ENCODE results near the gene FER1L5. TPM values are rescaled to one million over a fixed set of nuclear protein-coding genes. Genes with fewer than 3 reads are reported as not detected.

FER1L5 gene
- total RNA-seq, 1 experiment from 2014 or later, result 0.91 TPM

- RAD21 ChIA-PET (ENCODE audit: low non-redundant PET in 1 of 2, low total read pairs in 2 of 2, uncharacterized antibody in 2 of 2, unreplicated experiment in 2 of 2), result no interaction called here
These were observed 111.8 kb downstream of the FER1L5 start for GRCh38 chr2:96754317-96754716.

More at GRCh38 chr2:96754317-96754716, 111.8 kb downstream of the FER1L5 start:
- no peaks in the 10 kb centered on the region for H3K9me2 ChIP-seq (ENCODE audit: insufficient read depth)
- H3K4me1 ChIP-seq (ENCODE audit: control insufficient read depth in 1 of 2, insufficient read depth in 2 of 2, low read length in 2 of 2), result peaks cover 4 to 15% of the 10 kb centered on the region in 2 experiments; a peak in 3 of 4 replicates
- BruUV-seq (replicated peaks), result no TSS peak
- no peaks in the 10 kb centered on the region for H4K20me1 ChIP-seq (ENCODE audit: insufficient read depth)
- ATAC-seq, result no peak
- H3K9ac ChIP-seq (ENCODE audit: low read length), result no peak overlapping the region
- ChIA-PET POLR2A (no interaction called here), CTCF (no interaction called here)
- H3K9me3 ChIP-seq (ENCODE audit: control insufficient read depth in 1 of 2, insufficient read depth in 1 of 2, low read depth in 1 of 2, low read length in 2 of 2), result no peaks in the 10 kb centered on the region
- H3K4me3 ChIP-seq (replicated peaks in 1 of 2; ENCODE audit: low read depth in 1 of 2, low read length in 2 of 2), result no peak overlapping the region
- no peak for TF ChIP-seq CBX3 (IDR thresholded peaks at IDR 0.05; ENCODE audit: low read depth)
- TF ChIP-seq CEBPB (IDR thresholded peaks at IDR 0.05; ENCODE audit: low read depth), result no peak
- no peak for TF ChIP-seq TCF7L2 (IDR thresholded peaks at IDR 0.05; ENCODE audit: borderline replicate concordance, extremely low read depth, insufficient read depth, insufficient read length)
- TF ChIP-seq, protein P1, sequence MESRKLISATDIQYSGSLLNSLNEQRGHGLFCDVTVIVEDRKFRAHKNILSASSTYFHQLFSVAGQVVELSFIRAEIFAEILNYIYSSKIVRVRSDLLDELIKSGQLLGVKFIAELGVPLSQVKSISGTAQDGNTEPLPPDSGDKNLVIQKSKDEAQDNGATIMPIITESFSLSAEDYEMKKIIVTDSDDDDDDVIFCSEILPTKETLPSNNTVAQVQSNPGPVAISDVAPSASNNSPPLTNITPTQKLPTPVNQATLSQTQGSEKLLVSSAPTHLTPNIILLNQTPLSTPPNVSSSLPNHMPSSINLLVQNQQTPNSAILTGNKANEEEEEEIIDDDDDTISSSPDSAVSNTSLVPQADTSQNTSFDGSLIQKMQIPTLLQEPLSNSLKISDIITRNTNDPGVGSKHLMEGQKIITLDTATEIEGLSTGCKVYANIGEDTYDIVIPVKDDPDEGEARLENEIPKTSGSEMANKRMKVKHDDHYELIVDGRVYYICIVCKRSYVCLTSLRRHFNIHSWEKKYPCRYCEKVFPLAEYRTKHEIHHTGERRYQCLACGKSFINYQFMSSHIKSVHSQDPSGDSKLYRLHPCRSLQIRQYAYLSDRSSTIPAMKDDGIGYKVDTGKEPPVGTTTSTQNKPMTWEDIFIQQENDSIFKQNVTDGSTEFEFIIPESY (IDR thresholded peaks at IDR 0.05; ENCODE audit: extremely low read depth, insufficient replicate concordance, low read length), result no peak
- TF ChIP-seq SP1 (IDR thresholded peaks at IDR 0.05; ENCODE audit: low read depth), result no peak
- no peak for TF ChIP-seq EZH2phosphoT487 (IDR thresholded peaks at IDR 0.05; ENCODE audit: borderline replicate concordance)
- no peak for TF ChIP-seq SRF (IDR thresholded peaks at IDR 0.05; ENCODE audit: low read depth)
- TF ChIP-seq MAX (IDR thresholded peaks at IDR 0.05), result no peak
- H2AFZ ChIP-seq (ENCODE audit: low read depth, low read length, poor library complexity, severe bottlenecking), result no peak overlapping the region
- H3K27me3 ChIP-seq (ENCODE audit: insufficient read depth, low read length), result no peaks in the 10 kb centered on the region
- H3K79me2 ChIP-seq (ENCODE audit: insufficient read depth, low read length), result no peaks in the 10 kb centered on the region
- H3K27ac ChIP-seq (ENCODE audit: low read depth, low read length), result no peak overlapping the region
- no peaks in the 10 kb centered on the region for H3K36me3 ChIP-seq (ENCODE audit: control insufficient read depth in 1 of 2, insufficient read depth in 2 of 2, low read length in 2 of 2)
- intact Hi-C loops (cut with micrococcal nuclease), result no loop called here
- DNase-seq (ENCODE audit: low read depth, low spot score), result no peak
- no peak overlapping the region for H3K4me2 ChIP-seq (ENCODE audit: low read length)

Other genes with a start within 250 kb of the FER1L5 start
- gene NEURL3, start 137.4 kb upstream of the FER1L5 start, total RNA-seq (2021; ENCODE audit: unreplicated experiment), result not detected
- gene ARID5A, start 106.0 kb upstream of the FER1L5 start, total RNA-seq (2021; ENCODE audit: unreplicated experiment), result 8.2 TPM
- gene KANSL3, start 4.5 kb upstream of the FER1L5 start, total RNA-seq (2021; ENCODE audit: unreplicated experiment), result 35.8 TPM
- gene LMAN2L, start 97.3 kb downstream of the FER1L5 start, total RNA-seq (2021; ENCODE audit: unreplicated experiment), result 15.2 TPM
- 7.9 TPM for gene CNNM4, start 118.1 kb downstream of the FER1L5 start, total RNA-seq (2021; ENCODE audit: unreplicated experiment)
- gene CNNM3, start 173.5 kb downstream of the FER1L5 start, total RNA-seq (2021; ENCODE audit: unreplicated experiment), result 31.1 TPM
- gene ANKRD23, start 201.3 kb downstream of the FER1L5 start, total RNA-seq (2021; ENCODE audit: unreplicated experiment), result 1.4 TPM
- 24.2 TPM for gene ANKRD39, start 215.3 kb downstream of the FER1L5 start, total RNA-seq (2021; ENCODE audit: unreplicated experiment)
- gene SEMA4C, start 227.3 kb downstream of the FER1L5 start, total RNA-seq (2021; ENCODE audit: unreplicated experiment), result 25.4 TPM